Measurements from ENCODE around the gene ZFAND5. TPM values are rescaled to one million over a fixed set of nuclear protein-coding genes. Genes with fewer than 3 reads are reported as not detected.

Gene ZFAND5
- total and polyA plus RNA-seq, 9 donors, result 146 to 904 (median 208) TPM

GRCh38 chr9:72396247-72397091 lies 31.5 kb upstream of the ZFAND5 start:
- no peak overlapping the region for H3K4me3 ChIP-seq
- H3K9me3 ChIP-seq, result no peaks in the 10 kb centered on the region
- no peaks in the 10 kb centered on the region for H3K27me3 ChIP-seq
- TF ChIP-seq POLR2A (IDR thresholded peaks at IDR 0.05) (no peak), CTCF (IDR thresholded peaks at IDR 0.05) (no peak), EP300 (IDR thresholded peaks at IDR 0.05) (no peak)
- DNase-seq, result no peak
- H3K27ac ChIP-seq, result no peak overlapping the region
- peaks cover 4% of the 10 kb centered on the region for H3K4me1 ChIP-seq (ENCODE audit: insufficient read depth)
- WGBS, 3 donors, result 15 to 22% (median 16%) methylated on average over 7 of the region's 7 CpGs
- intact Hi-C loops (cut with DNase I), result no loop called here
- no peaks in the 10 kb centered on the region for H3K36me3 ChIP-seq

GRCh38 chr9:72394066-72394465 lies 29.1 kb upstream of the ZFAND5 start:
- intact Hi-C loops (cut with DNase I), result no loop called here
- WGBS, 3 donors, result 48 to 69% (median 62%) methylated on average over 2 of the region's 2 CpGs

GRCh38 chr9:72390907-72391306 lies 25.9 kb upstream of the ZFAND5 start:
- H3K27ac ChIP-seq, result no peak overlapping the region
- H3K4me3 ChIP-seq, result no peak overlapping the region
- no peaks in the 10 kb centered on the region for H3K9me3 ChIP-seq
- DNase-seq, result no peak
- H3K27me3 ChIP-seq, result no peaks in the 10 kb centered on the region
- intact Hi-C loops (cut with DNase I), result no loop called here
- TF ChIP-seq POLR2A (IDR thresholded peaks at IDR 0.05) (no peak), EP300 (IDR thresholded peaks at IDR 0.05) (no peak)
- H3K4me1 ChIP-seq (ENCODE audit: insufficient read depth), result peaks cover 2% of the 10 kb centered on the region
- no peaks in the 10 kb centered on the region for H3K36me3 ChIP-seq
- 81 to 93% (median 91%) methylated on average over 2 of the region's 2 CpGs for WGBS, 3 donors

More at GRCh38 chr9:72394066-72394465, 29.1 kb upstream of the ZFAND5 start:
- TF ChIP-seq POLR2A (IDR thresholded peaks at IDR 0.05) (no peak), EP300 (IDR thresholded peaks at IDR 0.05) (no peak), CTCF (IDR thresholded peaks at IDR 0.05) (no peak)
- Histone ChIP-seq H3K9me3 (no peaks in the 10 kb centered on the region), H3K27ac (no peak overlapping the region), H3K27me3 (no peaks in the 10 kb centered on the region), H3K4me1 (ENCODE audit: insufficient read depth) (peaks cover 4% of the 10 kb centered on the region), H3K4me3 (no peak overlapping the region), H3K36me3 (no peaks in the 10 kb centered on the region)
- no peak for DNase-seq

- TF ChIP-seq CTCF (IDR thresholded peaks at IDR 0.05) (no peak), POLR2A (IDR thresholded peaks at IDR 0.05) (no peak), EP300 (IDR thresholded peaks at IDR 0.05) (no peak)
- Histone ChIP-seq H3K9me3 (no peaks in the 10 kb centered on the region), H3K27me3 (no peaks in the 10 kb centered on the region), H3K36me3 (no peaks in the 10 kb centered on the region), H3K4me1 (ENCODE audit: insufficient read depth) (no peaks in the 10 kb centered on the region), H3K4me3 (no peak overlapping the region), H3K27ac (no peak overlapping the region)
- WGBS, 3 donors, result 86 to 91% (median 88%) methylated on average over 1 of the region's 1 CpG
- intact Hi-C loops (cut with DNase I), result no loop called here
- no peak for DNase-seq
These were observed 21.2 kb upstream of the ZFAND5 start for GRCh38 chr9:72386186-72386585.
